Measurements from ENCODE around the gene CUBN.

CUBN gene

DNA sequence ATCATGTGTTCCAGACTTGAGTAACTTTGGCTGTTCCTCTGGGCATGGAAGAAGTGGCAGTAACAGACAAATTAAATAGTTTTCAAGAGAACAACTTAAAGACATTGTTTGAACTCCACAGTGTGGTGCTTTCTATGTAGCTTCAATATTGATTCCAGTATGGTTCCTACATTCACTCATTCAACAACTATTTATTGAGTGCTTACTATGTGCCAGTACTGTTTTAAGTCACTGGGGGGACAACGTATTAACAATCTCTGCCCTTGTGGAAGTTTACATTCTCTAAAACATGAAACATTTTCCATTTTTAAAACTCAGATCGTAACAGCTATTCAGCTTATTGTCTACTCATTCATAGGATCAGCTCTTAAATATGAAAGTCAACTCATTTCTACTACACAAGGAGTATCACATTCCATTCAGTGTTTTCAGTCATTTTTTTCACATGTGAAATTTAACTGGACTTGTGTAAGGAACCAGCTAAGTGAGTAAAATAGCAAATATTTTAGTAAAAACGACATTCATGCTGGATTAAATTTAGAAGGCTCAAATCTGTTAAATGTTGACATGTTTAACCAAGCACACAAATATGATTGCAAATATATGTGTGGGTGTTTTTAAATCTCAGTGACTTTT is 13.6 kb upstream of the CUBN start:
- WGBS, 2 experiments: 98 to 100% methylated on average over 3 of the region's 3 CpGs

GRCh38 chr10:17141504-17142229 is 12.1 kb upstream of the CUBN start:
- H3K27ac ChIP-seq (ENCODE audit: insufficient read depth, low read depth, low read length, poor library complexity, severe bottlenecking): no peak overlapping the region
- H3K4me1 ChIP-seq (ENCODE audit: control insufficient read depth, insufficient read depth, low read length): no peaks in the 10 kb centered on the region
- 86 to 95% methylated on average over 1 of the region's 1 CpG for WGBS, 2 experiments
- no peaks in the 10 kb centered on the region for H3K36me3 ChIP-seq (ENCODE audit: control insufficient read depth, insufficient read depth, low read length)
- no peaks in the 10 kb centered on the region for H3K9me3 ChIP-seq (ENCODE audit: control insufficient read depth, low read length)
- H3K27me3 ChIP-seq (ENCODE audit: control insufficient read depth, insufficient read depth, low read length, poor library complexity, severe bottlenecking): no peaks in the 10 kb centered on the region
- no peak overlapping the region for H3K4me3 ChIP-seq (ENCODE audit: insufficient read depth, low read depth, low read length)

More for the DNA sequence above, 13.6 kb upstream of the CUBN start:
- H3K4me3 ChIP-seq (ENCODE audit: insufficient read depth, low read depth, low read length): no peak overlapping the region
- no peaks in the 10 kb centered on the region for H3K4me1 ChIP-seq (ENCODE audit: control insufficient read depth, insufficient read depth, low read length)
- no peaks in the 10 kb centered on the region for H3K27me3 ChIP-seq (ENCODE audit: control insufficient read depth, insufficient read depth, low read length, poor library complexity, severe bottlenecking)
- H3K36me3 ChIP-seq (ENCODE audit: control insufficient read depth, insufficient read depth, low read length): no peaks in the 10 kb centered on the region
- H3K9me3 ChIP-seq (ENCODE audit: control insufficient read depth, low read length): no peaks in the 10 kb centered on the region
- no peak overlapping the region for H3K27ac ChIP-seq (ENCODE audit: insufficient read depth, low read depth, low read length, poor library complexity, severe bottlenecking)

DNA sequence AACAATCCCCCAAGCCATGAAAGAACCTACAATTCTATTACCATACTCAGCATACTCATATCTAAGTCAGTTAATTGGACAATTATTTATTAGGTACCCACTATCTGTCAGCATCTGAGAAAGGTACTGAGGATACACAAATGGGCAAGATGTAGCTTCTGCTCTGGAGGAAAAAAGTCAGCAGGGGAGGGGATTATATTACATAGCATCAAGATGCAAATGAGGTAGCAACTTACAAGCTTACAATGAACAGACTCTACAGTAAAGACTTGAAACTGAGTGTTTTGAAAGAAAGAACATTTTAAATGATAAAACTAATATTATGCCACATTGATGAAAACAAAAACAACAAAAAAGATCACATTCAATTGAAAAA is 10.8 kb upstream of the CUBN start:
- no peak overlapping the region for H3K27ac ChIP-seq (ENCODE audit: insufficient read depth, low read depth, low read length, poor library complexity, severe bottlenecking)
- H3K36me3 ChIP-seq (ENCODE audit: control insufficient read depth, insufficient read depth, low read length): no peaks in the 10 kb centered on the region
- no peak overlapping the region for H3K4me3 ChIP-seq (ENCODE audit: insufficient read depth, low read depth, low read length)
- H3K27me3 ChIP-seq (ENCODE audit: control insufficient read depth, insufficient read depth, low read length, poor library complexity, severe bottlenecking): no peaks in the 10 kb centered on the region
- H3K9me3 ChIP-seq (ENCODE audit: control insufficient read depth, low read length): no peaks in the 10 kb centered on the region
- no peaks in the 10 kb centered on the region for H3K4me1 ChIP-seq (ENCODE audit: control insufficient read depth, insufficient read depth, low read length)

- H3K27ac ChIP-seq (ENCODE audit: insufficient read depth, low read depth, low read length, poor library complexity, severe bottlenecking): no peak overlapping the region
- H3K27me3 ChIP-seq (ENCODE audit: control insufficient read depth, insufficient read depth, low read length, poor library complexity, severe bottlenecking): no peaks in the 10 kb centered on the region
- no peaks in the 10 kb centered on the region for H3K4me1 ChIP-seq (ENCODE audit: control insufficient read depth, insufficient read depth, low read length)
- no peaks in the 10 kb centered on the region for H3K36me3 ChIP-seq (ENCODE audit: control insufficient read depth, insufficient read depth, low read length)
- no peaks in the 10 kb centered on the region for H3K9me3 ChIP-seq (ENCODE audit: control insufficient read depth, low read length)
- WGBS, 2 experiments: 92% methylated on average over 4 to 5 of the region's 5 CpGs
- H3K4me3 ChIP-seq (ENCODE audit: insufficient read depth, low read depth, low read length): no peak overlapping the region
Measured at GRCh38 chr10:17138460-17139042, 8.9 kb upstream of the CUBN start.

DNA sequence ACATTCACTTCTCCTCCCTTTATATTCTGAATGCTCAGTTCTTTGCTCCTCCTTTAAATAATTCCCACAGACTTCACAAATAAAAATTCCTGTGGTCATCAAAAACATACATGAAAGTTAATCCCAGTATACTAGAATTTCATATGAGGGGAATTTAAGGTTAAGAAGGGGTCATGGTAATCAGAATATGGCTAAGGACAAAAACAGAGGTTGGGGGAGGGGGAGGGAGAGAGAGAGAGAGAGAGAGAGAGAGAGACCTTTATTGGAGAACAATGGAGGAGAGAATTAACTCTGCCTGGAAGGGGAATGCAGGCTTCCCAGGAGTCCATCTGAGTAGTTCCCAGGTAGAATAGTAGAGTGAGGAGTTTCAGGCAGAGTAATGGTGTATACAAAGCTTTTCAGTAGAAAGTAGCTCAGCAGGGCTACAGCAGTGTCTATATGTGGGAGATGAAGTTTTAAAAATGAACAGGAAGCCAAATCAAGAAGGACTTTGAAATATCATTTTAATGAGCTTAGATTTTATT is 5.2 kb upstream of the CUBN start:
- no peak overlapping the region for H3K27ac ChIP-seq (ENCODE audit: insufficient read depth, low read depth, low read length, poor library complexity, severe bottlenecking)
- H3K4me1 ChIP-seq (ENCODE audit: control insufficient read depth, insufficient read depth, low read length): no peaks in the 10 kb centered on the region
- no peak overlapping the region for H3K4me3 ChIP-seq (ENCODE audit: insufficient read depth, low read depth, low read length)
- H3K27me3 ChIP-seq (ENCODE audit: control insufficient read depth, insufficient read depth, low read length, poor library complexity, severe bottlenecking): no peaks in the 10 kb centered on the region
- no peaks in the 10 kb centered on the region for H3K36me3 ChIP-seq (ENCODE audit: control insufficient read depth, insufficient read depth, low read length)
- H3K9me3 ChIP-seq (ENCODE audit: control insufficient read depth, low read length): no peaks in the 10 kb centered on the region

DNA sequence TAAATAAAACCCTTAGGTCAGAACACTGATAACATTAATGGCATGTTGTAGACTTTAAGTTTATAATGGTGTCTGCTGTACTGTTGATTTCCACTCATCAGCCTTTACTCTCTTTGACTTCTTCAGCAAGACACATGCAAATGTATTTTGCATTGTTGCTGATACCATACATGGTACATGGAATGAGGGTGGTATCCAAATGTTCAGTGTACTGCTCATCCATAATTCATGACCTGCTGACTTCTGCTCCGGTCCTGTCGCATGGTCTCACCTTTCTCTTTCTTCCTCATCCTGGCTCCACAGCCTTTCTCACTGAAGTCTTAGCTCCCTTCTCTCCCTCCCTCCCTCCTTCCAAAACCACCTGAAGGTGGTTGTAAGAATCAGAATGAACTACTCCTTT is 4.7 kb upstream of the CUBN start:
- Histone ChIP-seq H3K9me3 (ENCODE audit: control insufficient read depth, low read length) (no peaks in the 10 kb centered on the region), H3K4me1 (ENCODE audit: control insufficient read depth, insufficient read depth, low read length) (no peaks in the 10 kb centered on the region), H3K36me3 (ENCODE audit: control insufficient read depth, insufficient read depth, low read length) (no peaks in the 10 kb centered on the region), H3K4me3 (ENCODE audit: insufficient read depth, low read depth, low read length) (no peak overlapping the region), H3K27ac (ENCODE audit: insufficient read depth, low read depth, low read length, poor library complexity, severe bottlenecking) (no peak overlapping the region), H3K27me3 (ENCODE audit: control insufficient read depth, insufficient read depth, low read length, poor library complexity, severe bottlenecking) (no peaks in the 10 kb centered on the region)
- 85 to 96% methylated on average over 2 of the region's 2 CpGs for WGBS, 2 experiments

GRCh38 chr10:17128261-17128660 is 1.4 kb downstream of the CUBN start:
- H3K27me3 ChIP-seq (ENCODE audit: control insufficient read depth, insufficient read depth, low read length, poor library complexity, severe bottlenecking): no peaks in the 10 kb centered on the region
- no peaks in the 10 kb centered on the region for H3K9me3 ChIP-seq (ENCODE audit: control insufficient read depth, low read length)
- no peak overlapping the region for H3K4me3 ChIP-seq (ENCODE audit: insufficient read depth, low read depth, low read length)
- no peaks in the 10 kb centered on the region for H3K36me3 ChIP-seq (ENCODE audit: control insufficient read depth, insufficient read depth, low read length)
- WGBS, 2 experiments: 94 to 97% methylated on average over 3 of the region's 3 CpGs
- H3K4me1 ChIP-seq (ENCODE audit: control insufficient read depth, insufficient read depth, low read length): peaks cover 8% of the 10 kb centered on the region
- no peak overlapping the region for H3K27ac ChIP-seq (ENCODE audit: insufficient read depth, low read depth, low read length, poor library complexity, severe bottlenecking)

DNA sequence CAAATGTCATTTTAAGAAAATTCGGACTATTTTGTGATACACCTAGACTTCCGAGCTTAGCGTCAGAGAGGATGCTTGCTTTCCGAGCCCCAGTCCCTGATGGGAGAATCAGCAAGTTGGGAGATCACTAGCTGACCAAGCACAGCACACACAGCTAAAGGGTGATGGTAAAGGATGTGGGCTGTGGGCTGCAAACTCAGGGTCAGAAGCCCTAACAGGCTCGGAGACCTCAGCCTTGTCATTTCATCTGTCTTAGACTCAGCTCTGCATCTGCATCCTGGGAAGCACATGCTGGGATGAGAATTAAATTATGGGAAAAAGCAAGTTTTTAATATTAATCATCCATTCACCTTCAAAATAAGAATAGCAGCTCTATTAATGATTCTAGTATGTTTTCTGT is 3.3 kb downstream of the CUBN start:
- Histone ChIP-seq H3K27me3 (ENCODE audit: control insufficient read depth, insufficient read depth, low read length, poor library complexity, severe bottlenecking) (no peaks in the 10 kb centered on the region), H3K9me3 (ENCODE audit: control insufficient read depth, low read length) (no peaks in the 10 kb centered on the region), H3K36me3 (ENCODE audit: control insufficient read depth, insufficient read depth, low read length) (no peaks in the 10 kb centered on the region), H3K27ac (ENCODE audit: insufficient read depth, low read depth, low read length, poor library complexity, severe bottlenecking) (no peak overlapping the region), H3K4me1 (ENCODE audit: control insufficient read depth, insufficient read depth, low read length) (peaks cover 8% of the 10 kb centered on the region), H3K4me3 (ENCODE audit: insufficient read depth, low read depth, low read length) (no peak overlapping the region)
- 95 to 96% methylated on average over 5 of the region's 5 CpGs for WGBS, 2 experiments

DNA sequence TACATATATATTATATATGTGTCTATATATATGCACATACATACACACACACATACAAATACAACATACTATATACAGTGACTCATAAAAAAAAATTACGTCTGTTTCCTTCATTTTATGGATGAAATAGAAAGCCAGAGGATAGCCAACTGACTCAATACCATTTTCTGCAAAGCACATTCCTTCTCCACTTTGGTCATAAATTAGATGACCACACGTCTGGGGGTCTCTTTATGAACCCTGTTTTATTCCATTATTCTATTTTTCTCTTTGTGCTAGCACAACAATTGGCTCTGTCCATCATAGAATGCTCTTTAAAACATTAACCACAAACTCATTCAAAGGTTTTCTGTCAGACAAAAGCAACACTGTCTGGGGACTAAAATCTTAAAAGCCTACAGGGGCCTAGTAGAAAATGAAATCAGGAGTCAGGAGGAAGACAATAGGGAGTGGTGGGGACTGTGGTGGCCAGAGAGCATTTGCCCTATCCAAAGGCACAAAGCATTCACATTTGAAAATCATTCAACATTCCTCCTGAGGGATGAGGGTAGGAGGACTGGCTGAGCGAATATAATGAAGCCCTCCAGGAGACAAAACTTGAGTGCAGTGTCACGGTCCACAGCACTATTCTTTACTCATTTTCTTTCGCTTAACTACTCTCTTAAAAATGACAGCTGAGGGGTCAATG is 4.3 kb downstream of the CUBN start:
- 70 to 87% methylated on average over 4 to 5 of the region's 5 CpGs for WGBS, 2 experiments
- Histone ChIP-seq H3K4me3 (ENCODE audit: insufficient read depth, low read depth, low read length) (no peak overlapping the region), H3K4me1 (ENCODE audit: control insufficient read depth, insufficient read depth, low read length) (peaks cover 8% of the 10 kb centered on the region), H3K27me3 (ENCODE audit: control insufficient read depth, insufficient read depth, low read length, poor library complexity, severe bottlenecking) (no peaks in the 10 kb centered on the region), H3K36me3 (ENCODE audit: control insufficient read depth, insufficient read depth, low read length) (no peaks in the 10 kb centered on the region), H3K27ac (ENCODE audit: insufficient read depth, low read depth, low read length, poor library complexity, severe bottlenecking) (no peak overlapping the region), H3K9me3 (ENCODE audit: control insufficient read depth, low read length) (no peaks in the 10 kb centered on the region)

DNA sequence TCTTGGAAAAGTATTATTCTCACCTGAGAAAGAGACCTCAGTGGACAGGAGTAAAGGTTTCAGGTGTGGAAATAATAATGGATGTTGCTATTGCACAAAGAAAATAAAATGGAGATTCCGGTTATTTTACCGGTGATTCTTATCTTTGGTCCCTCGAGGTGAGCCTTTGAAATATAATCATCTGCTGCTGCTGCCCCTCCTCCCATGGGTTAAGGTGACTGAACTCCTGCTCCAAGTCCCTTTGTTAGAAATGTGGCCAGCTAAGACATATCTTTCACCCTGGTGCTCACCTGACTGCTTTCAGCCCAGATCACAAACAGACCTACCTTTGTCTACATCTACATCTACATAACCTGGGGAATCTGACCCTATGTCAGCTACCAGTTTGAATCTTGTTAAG is 5.7 kb downstream of the CUBN start:
- Histone ChIP-seq H3K9me3 (ENCODE audit: control insufficient read depth, low read length) (no peaks in the 10 kb centered on the region), H3K27ac (ENCODE audit: insufficient read depth, low read depth, low read length, poor library complexity, severe bottlenecking) (no peak overlapping the region), H3K36me3 (ENCODE audit: control insufficient read depth, insufficient read depth, low read length) (no peaks in the 10 kb centered on the region), H3K4me1 (ENCODE audit: control insufficient read depth, insufficient read depth, low read length) (peaks cover 8% of the 10 kb centered on the region), H3K27me3 (ENCODE audit: control insufficient read depth, insufficient read depth, low read length, poor library complexity, severe bottlenecking) (no peaks in the 10 kb centered on the region), H3K4me3 (ENCODE audit: insufficient read depth, low read depth, low read length) (no peak overlapping the region)
- WGBS, 2 experiments: 88 to 90% methylated on average over 3 of the region's 3 CpGs

Data from ectodermal cell (in vitro differentiated cells).